HepG2 (cell line): ENCODE measurements around the gene P2RY11. TPM values are rescaled to one million over a fixed set of nuclear protein-coding genes. Genes with fewer than 3 reads are reported as not detected.
A peak's percentile ranks its signal among the peaks of the same experiment; 100 is the strongest.

Experiments used
- ASH2L ChIP-seq: fragments of 300-600, 200-600 bp; sonication (generic); IDR thresholded peaks from 2 replicates; pipeline ENCODE4 v1.7.0; 2017; ENCODE audit warnings: low read depth, mild to moderate bottlenecking, moderate library complexity, mixed read lengths, low read length; ENCODE audit not compliant: insufficient read length
- GLMP ChIP-seq: sonication (generic); formaldehyde crosslinking; IDR thresholded peaks from 2 replicates; pipeline ENCODE4 v1.9.0; 2021; ENCODE audit warnings: missing genetic modification reagents, mild to moderate bottlenecking, borderline replicate concordance
- GTF2F1 ChIP-seq: fragments of 150-350 bp; IDR thresholded peaks from 2 replicates; pipeline ENCODE4 v1.6.1; 2014; ENCODE audit warnings: low read length
- HNRNPLL ChIP-seq: fragments of 200-400 bp; formaldehyde crosslinking; IDR thresholded peaks from 2 replicates; pipeline ENCODE4 v1.6.1; 2017; ENCODE audit warnings: mild to moderate bottlenecking, low read depth, low read length; ENCODE audit not compliant: poor library complexity, severe bottlenecking
- NR2F6 ChIP-seq, 2 experiments: IDR thresholded peaks; 2 replicates each; pipeline ENCODE4 v1.6.1; 2016; ENCODE audit warnings: antibody characterized with exemption in 1 of 2, mild to moderate bottlenecking in 1 of 2
- RARA ChIP-seq: IDR thresholded peaks from 2 replicates; pipeline ENCODE4 v1.6.1; 2016; ENCODE audit warnings: missing genetic modification reagents, missing compliant biosample characterization
- RBM39 ChIP-seq: fragments of 200-400 bp; formaldehyde crosslinking; IDR thresholded peaks from one replicate; pipeline ENCODE4 v1.6.1; 2018; ENCODE audit warnings: antibody characterized with exemption, mild to moderate bottlenecking, low read depth, low read length; ENCODE audit not compliant: poor library complexity, severe bottlenecking
- RXRA ChIP-seq: sonication (generic); formaldehyde crosslinking; IDR thresholded peaks from 2 replicates; pipeline ENCODE4 v1.5.1; 2020; ENCODE audit warnings: missing genetic modification reagents
- SKI ChIP-seq: fragments of 450-650 bp; IDR thresholded peaks from one replicate; pipeline ENCODE4 v1.6.1; 2018; ENCODE audit warnings: mild to moderate bottlenecking; ENCODE audit not compliant: partially characterized antibody
- SMYD3 ChIP-seq: sonication (generic); formaldehyde crosslinking; IDR thresholded peaks from 2 replicates; pipeline ENCODE4 v1.8.1; 2023; ENCODE audit warnings: mild to moderate bottlenecking, missing genetic modification reagents
- SNRNP70 ChIP-seq: fragments of 200-400 bp; formaldehyde crosslinking; IDR thresholded peaks from 2 replicates; pipeline ENCODE4 v1.6.1; 2017; ENCODE audit warnings: mild to moderate bottlenecking, low read depth, low read length, moderate library complexity
- STAG1 ChIP-seq: sonication (generic); formaldehyde crosslinking; IDR thresholded peaks from 2 replicates; pipeline ENCODE4 v1.4.0; 2020; ENCODE audit warnings: missing genetic modification reagents
- TBX2 ChIP-seq: sonication (generic); formaldehyde crosslinking; IDR thresholded peaks from 2 replicates; pipeline ENCODE4 v1.5.0; 2020; ENCODE audit warnings: missing genetic modification reagents, mild to moderate bottlenecking, borderline replicate concordance
- TEAD2 ChIP-seq: sonication (generic); formaldehyde crosslinking; IDR thresholded peaks from 2 replicates; pipeline ENCODE4 v1.9.0; 2021; ENCODE audit warnings: missing genetic modification reagents
- ZBTB7B ChIP-seq: sonication (generic); formaldehyde crosslinking; IDR thresholded peaks from 2 replicates; pipeline ENCODE4 v1.4.0; 2020; ENCODE audit warnings: missing genetic modification reagents
- ZFY ChIP-seq: sonication (generic); formaldehyde crosslinking; IDR thresholded peaks from 2 replicates; pipeline ENCODE4 v1.4.0; 2020; ENCODE audit warnings: missing genetic modification reagents
- ZNF274 ChIP-seq: sonication (generic); formaldehyde crosslinking; IDR thresholded peaks from 2 replicates; pipeline ENCODE4 v1.5.1; 2020; ENCODE audit warnings: mild to moderate bottlenecking, missing genetic modification reagents
- ZSCAN12 ChIP-seq: sonication (generic); formaldehyde crosslinking; IDR thresholded peaks from 2 replicates; pipeline ENCODE4 v1.9.0; 2021; ENCODE audit warnings: mild to moderate bottlenecking, missing genetic modification reagents
- polyA plus RNA-seq, 8 experiments: library from polyadenylated mRNA; depleted of rRNA in 3 of 8; stranded (reverse) in 7 of 8; unstranded in 1 of 8; fragments of >200 nt; fragmentation: Illumina TruSeq in 4 of 8; extraction: Trizol in 4 of 8; gene quantifications; 2 replicates each; pipeline versions ENCODE4 v1.2.1 to v1.2.3, GENCODE V29; 2011 to 2016; ENCODE audit warnings: low read depth in 4 of 8, missing spikeins in 1 of 8, mixed read lengths in 1 of 8; ENCODE audit not compliant: insufficient read depth in 1 of 8
- total RNA-seq, 5 experiments: library from RNA; depleted of rRNA; stranded (reverse); fragments of >200 nt; fragmentation: Illumina TruSeq; extraction: Trizol; gene quantifications; 2 replicates each; pipeline ENCODE4 v1.2.3, GENCODE V29; 2016; ENCODE audit warnings: low read depth in 1 of 5
- TF ChIP-seq, protein P1 (sequence below): sonication (generic); formaldehyde crosslinking; IDR thresholded peaks from 2 replicates; pipeline ENCODE4 v1.8.1; 2023; ENCODE audit warnings: missing genetic modification reagents, inconsistent platforms, borderline replicate concordance
- TF ChIP-seq, protein P2 (sequence below), 2 experiments: IDR thresholded peaks; 2 replicates each; pipeline ENCODE4 v1.6.1; 2011 to 2012; ENCODE audit warnings: low read length in 2 of 2, borderline replicate concordance in 1 of 2, low read depth in 1 of 2, mild to moderate bottlenecking in 1 of 2, moderate library complexity in 1 of 2

P2RY11 gene
- total and polyA plus RNA-seq, 2 of the 13 experiments (the other 11 are each of a cell fraction or from before 2014, with no cell fraction given): 4.0 to 7.8 TPM

DNA sequence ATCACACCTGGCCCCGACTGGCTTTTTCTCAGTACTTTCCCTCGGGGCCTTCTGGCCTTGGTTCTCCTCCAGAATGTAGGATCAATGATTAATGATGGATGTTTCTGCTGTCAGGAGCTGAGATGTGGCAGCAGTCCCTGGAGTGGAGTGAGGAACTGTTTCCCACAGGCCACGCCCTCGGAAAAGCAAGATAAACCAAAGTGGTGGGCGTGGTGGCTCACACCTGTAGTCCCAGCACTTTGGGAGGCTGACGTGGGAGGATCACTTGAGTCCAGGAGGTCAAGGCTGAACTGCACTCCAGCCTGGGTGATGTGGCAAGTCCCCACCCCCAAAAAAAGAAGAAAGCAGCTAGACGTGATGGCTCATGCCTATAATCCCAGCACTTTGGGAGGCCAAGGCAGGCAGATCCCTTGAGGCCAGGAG, 32.5 kb upstream of the P2RY11 start (continued):
- TF ChIP-seq HNRNPLL: no peak
- TF ChIP-seq ASH2L: no peak
- TF ChIP-seq GTF2F1: no peak
- no peak for TF ChIP-seq SNRNP70
- TF ChIP-seq, protein P1, sequence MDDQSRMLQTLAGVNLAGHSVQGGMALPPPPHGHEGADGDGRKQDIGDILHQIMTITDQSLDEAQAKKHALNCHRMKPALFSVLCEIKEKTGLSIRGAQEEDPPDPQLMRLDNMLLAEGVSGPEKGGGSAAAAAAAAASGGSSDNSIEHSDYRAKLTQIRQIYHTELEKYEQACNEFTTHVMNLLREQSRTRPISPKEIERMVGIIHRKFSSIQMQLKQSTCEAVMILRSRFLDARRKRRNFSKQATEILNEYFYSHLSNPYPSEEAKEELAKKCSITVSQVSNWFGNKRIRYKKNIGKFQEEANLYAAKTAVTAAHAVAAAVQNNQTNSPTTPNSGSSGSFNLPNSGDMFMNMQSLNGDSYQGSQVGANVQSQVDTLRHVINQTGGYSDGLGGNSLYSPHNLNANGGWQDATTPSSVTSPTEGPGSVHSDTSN (CRISPR knock-in tag): no peak
- 0 out of 2 replicates have a peak, but pooled peaks have one; percentile 32 for TF ChIP-seq TBX2 (CRISPR knock-in tag)
- TF ChIP-seq SMYD3: no peak
- TF ChIP-seq ZSCAN12: no peak
- TF ChIP-seq, protein P2, sequence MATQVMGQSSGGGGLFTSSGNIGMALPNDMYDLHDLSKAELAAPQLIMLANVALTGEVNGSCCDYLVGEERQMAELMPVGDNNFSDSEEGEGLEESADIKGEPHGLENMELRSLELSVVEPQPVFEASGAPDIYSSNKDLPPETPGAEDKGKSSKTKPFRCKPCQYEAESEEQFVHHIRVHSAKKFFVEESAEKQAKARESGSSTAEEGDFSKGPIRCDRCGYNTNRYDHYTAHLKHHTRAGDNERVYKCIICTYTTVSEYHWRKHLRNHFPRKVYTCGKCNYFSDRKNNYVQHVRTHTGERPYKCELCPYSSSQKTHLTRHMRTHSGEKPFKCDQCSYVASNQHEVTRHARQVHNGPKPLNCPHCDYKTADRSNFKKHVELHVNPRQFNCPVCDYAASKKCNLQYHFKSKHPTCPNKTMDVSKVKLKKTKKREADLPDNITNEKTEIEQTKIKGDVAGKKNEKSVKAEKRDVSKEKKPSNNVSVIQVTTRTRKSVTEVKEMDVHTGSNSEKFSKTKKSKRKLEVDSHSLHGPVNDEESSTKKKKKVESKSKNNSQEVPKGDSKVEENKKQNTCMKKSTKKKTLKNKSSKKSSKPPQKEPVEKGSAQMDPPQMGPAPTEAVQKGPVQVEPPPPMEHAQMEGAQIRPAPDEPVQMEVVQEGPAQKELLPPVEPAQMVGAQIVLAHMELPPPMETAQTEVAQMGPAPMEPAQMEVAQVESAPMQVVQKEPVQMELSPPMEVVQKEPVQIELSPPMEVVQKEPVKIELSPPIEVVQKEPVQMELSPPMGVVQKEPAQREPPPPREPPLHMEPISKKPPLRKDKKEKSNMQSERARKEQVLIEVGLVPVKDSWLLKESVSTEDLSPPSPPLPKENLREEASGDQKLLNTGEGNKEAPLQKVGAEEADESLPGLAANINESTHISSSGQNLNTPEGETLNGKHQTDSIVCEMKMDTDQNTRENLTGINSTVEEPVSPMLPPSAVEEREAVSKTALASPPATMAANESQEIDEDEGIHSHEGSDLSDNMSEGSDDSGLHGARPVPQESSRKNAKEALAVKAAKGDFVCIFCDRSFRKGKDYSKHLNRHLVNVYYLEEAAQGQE (IDR thresholded peaks at IDR 0.05; ENCODE audit: borderline replicate concordance in 1 of 2, low read depth in 1 of 2, low read length in 2 of 2): no peak
- TF ChIP-seq RXRA (CRISPR knock-in tag): peak; percentile 68; the same call in 1 of the 2 replicates
- TF ChIP-seq RARA (CRISPR knock-in tag): peak; percentile 62
- TF ChIP-seq SKI: peak; percentile 19
- no peak for TF ChIP-seq RBM39
- TF ChIP-seq TEAD2 (CRISPR knock-in tag): no peak
- no peak for TF ChIP-seq ZNF274
- no peak for TF ChIP-seq ZFY
- no peak for TF ChIP-seq NR2F6 (IDR thresholded peaks at IDR 0.05)
- peak; percentile 79 for TF ChIP-seq NR2F6 (CRISPR knock-in tag; IDR thresholded peaks at IDR 0.05)
- no peak for TF ChIP-seq GLMP (CRISPR knock-in tag)
- TF ChIP-seq ZBTB7B (CRISPR knock-in tag): no peak
- no peak for TF ChIP-seq STAG1 (CRISPR knock-in tag)
